ENCODE results near the gene RUFY3.

Gene RUFY3

DNA sequence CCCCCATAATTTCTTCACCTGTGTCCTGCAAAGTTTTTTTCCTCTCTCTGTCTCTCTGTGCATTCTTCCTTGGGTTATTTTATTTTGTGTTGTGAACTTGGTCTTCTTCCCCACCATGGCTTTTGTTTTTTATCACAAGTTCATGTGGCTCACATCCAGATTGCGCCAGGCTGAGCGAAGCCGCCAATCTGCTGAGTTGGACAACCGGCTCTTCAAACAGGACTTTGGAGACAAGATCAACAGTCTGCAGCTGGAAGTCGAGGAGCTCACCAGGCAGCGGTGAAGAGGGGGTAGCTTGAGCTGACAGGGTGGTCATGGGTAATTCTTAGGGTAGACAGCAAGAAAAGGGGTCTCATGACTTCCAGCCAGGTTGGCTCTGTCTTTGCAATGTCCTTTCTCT lies 71.9 kb downstream of the RUFY3 start:
- no peak overlapping the region for H3K4me3 ChIP-seq (ENCODE audit: low read length)
- TF ChIP-seq, protein P1, sequence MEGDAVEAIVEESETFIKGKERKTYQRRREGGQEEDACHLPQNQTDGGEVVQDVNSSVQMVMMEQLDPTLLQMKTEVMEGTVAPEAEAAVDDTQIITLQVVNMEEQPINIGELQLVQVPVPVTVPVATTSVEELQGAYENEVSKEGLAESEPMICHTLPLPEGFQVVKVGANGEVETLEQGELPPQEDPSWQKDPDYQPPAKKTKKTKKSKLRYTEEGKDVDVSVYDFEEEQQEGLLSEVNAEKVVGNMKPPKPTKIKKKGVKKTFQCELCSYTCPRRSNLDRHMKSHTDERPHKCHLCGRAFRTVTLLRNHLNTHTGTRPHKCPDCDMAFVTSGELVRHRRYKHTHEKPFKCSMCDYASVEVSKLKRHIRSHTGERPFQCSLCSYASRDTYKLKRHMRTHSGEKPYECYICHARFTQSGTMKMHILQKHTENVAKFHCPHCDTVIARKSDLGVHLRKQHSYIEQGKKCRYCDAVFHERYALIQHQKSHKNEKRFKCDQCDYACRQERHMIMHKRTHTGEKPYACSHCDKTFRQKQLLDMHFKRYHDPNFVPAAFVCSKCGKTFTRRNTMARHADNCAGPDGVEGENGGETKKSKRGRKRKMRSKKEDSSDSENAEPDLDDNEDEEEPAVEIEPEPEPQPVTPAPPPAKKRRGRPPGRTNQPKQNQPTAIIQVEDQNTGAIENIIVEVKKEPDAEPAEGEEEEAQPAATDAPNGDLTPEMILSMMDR (IDR thresholded peaks at IDR 0.05; ENCODE audit: insufficient read depth, low read depth, low read length, missing control alignments): no peak
- DNase-seq (ENCODE audit: low read depth): no peak

DNA sequence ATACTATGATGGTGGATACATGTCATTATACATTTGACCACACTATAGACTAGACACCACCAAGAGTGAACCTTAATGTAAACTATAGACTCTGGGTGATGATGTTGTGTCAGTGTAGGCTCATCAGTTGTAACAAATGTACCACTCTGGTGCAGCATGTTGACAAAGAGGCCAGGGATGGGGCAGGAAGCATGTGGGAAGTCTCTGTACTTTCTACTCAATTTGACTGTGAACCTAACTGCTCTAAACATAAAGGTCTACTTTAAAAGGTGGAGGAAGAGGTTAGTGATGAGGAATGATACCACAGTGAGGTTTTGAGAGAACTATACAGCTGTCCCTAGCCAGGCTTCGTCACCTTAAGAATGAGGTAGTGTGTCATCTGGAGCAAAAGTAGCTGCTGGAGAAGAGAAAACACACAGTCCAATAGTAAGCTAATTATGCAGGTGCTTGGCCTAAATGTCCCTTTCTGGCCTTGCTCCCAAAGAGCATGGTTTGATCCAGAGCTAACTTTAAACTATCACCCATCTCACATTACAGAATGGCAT lies 79.6 kb downstream of the RUFY3 start:
- DNase-seq (ENCODE audit: low read depth): no peak
- TF ChIP-seq, protein P1 (IDR thresholded peaks at IDR 0.05; ENCODE audit: insufficient read depth, low read depth, low read length, missing control alignments): no peak
- H3K4me3 ChIP-seq (ENCODE audit: low read length): no peak overlapping the region

DNA sequence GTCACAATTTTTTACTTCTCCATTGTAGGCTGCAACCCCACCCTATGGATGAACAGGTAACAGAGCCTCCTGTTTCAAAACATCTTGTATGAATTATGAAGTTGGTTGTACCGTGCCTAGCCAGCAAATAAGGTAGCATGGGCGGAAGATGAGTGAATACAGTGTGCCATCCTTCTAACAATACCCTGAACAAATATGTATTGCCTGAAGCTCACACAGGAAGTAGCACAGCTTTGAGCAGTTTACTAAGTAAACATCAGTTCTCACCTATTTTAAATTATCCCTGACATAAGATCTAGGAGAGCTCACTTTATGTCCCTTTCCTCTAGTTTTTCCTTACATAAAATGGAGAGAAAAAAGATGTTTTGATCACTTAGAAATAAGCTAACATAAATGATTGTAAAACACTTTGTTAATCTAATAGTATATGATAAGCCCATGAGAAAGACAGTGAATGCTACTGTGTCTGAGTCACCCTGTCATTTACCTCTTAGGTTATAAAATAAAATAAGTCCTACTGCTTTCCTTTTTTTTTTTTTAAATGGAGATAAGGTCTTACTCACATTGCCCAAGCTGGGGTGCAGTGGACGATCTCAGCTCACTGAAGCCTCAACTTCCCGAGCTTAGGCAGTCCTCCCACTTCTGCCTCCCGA lies 81.3 kb downstream of the RUFY3 start:
- TF ChIP-seq, protein P1 (IDR thresholded peaks at IDR 0.05; ENCODE audit: insufficient read depth, low read depth, low read length, missing control alignments): no peak
- H3K4me3 ChIP-seq (ENCODE audit: low read length): no peak overlapping the region
- peak; percentile 25 for DNase-seq (ENCODE audit: low read depth)

DNA sequence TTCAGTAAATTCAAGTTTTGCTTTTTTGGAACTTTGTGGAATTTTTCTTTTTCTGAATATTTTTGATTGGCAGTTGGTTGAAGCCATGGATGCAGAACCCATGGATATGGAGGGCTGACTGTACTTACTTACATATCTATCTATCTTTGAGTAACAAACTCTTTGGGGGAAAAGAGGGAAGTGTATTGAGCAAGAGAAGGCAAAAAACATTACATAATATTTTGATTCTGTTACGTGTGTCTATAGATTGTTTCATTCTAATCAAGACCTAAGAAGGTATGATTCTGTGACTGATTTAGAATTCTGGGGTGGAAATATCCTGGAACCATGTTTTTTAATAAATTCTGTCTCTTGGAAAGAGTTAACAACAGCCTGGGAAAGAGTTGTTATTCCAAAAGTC lies 86.4 kb downstream of the RUFY3 start:
- no peak overlapping the region for H3K4me3 ChIP-seq (ENCODE audit: low read length)
- TF ChIP-seq, protein P1 (IDR thresholded peaks at IDR 0.05; ENCODE audit: insufficient read depth, low read depth, low read length, missing control alignments): no peak
- no peak for DNase-seq (ENCODE audit: low read depth)

DNA sequence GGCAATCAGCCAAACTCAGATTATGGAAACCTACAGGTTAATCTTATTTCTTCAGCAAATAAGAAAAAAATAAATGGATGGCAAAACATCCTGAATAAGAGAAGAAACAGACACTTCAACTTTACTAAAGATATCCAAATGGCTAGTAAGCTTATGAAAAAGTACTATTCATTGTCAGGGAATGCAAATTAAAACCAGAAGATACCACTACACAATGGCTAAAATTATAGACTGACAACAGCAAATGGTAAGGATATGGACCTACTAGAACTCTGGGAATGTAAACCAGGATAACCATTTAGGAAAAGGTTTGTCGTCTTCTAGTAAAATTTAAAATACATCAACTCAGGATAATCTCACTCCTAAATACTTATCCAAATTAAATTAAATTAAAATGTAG lies 93.6 kb downstream of the RUFY3 start:
- no peak for DNase-seq (ENCODE audit: low read depth)
- TF ChIP-seq, protein P1 (IDR thresholded peaks at IDR 0.05; ENCODE audit: insufficient read depth, low read depth, low read length, missing control alignments): no peak
- H3K4me3 ChIP-seq (ENCODE audit: low read length): no peak overlapping the region

DNA sequence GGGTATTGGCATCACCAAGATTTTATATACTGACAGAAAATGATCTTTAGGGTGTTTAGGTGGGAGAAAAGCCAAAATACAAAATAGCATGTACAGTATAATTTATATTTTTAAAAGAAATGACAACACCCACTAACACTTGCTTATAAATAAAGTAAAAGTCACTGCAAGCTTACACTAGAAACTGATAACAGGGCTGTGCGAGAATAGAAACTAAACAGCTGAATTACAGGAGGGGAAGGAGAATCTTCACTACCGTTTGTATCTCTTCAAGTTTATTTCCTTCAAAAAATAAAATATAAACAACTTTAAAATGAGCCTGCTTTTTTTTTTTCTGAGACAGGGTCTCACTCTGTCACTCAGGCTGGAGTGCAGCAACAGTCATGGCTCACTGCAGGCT lies 95.1 kb downstream of the RUFY3 start:
- no peak for DNase-seq (ENCODE audit: low read depth)
- no peak overlapping the region for H3K4me3 ChIP-seq (ENCODE audit: low read length)
- TF ChIP-seq, protein P1 (IDR thresholded peaks at IDR 0.05; ENCODE audit: insufficient read depth, low read depth, low read length, missing control alignments): no peak

All from epithelial cell of esophagus (primary cell).